SK-N-SH (cell line): ENCODE data around the gene SP140. TPM values are rescaled to one million over a fixed set of nuclear protein-coding genes. Genes with fewer than 3 reads are reported as not detected.
"Not testable (repeated sequence)": the region's sequence is repeated elsewhere in the genome, so short reads cannot be mapped to it uniquely, and the experiment has no call there.

Experiments
- CTCF ChIA-PET: fragments of 300-600, 350-600 bp; formaldehyde crosslinking; extraction: SDS; loops from one replicate; lab custom pipeline; 2021; lab: Yijun Ruan, JAX
- POLR2A ChIA-PET: fragments of 350-600 bp; sonication (Branson Sonifier 250); formaldehyde crosslinking; extraction: SDS; loops from one replicate; lab custom pipeline; 2020; ENCODE audit warnings: antibody characterized with exemption, inconsistent platforms; lab: Yijun Ruan, JAX
- DNase-seq: peaks from one replicate; pipeline ENCODE4 v3.0.0; 2012
- H2AFZ ChIP-seq: fragments of 200-600 bp; sonication (generic); 2 replicates; pipeline ENCODE4 v1.8.1; 2016; ENCODE audit warnings: antibody characterized with exemption, mild to moderate bottlenecking, low read depth
- H3F3A ChIP-seq: fragments of 200-600 bp; sonication (generic); replicated peaks from 2 replicates; pipeline ENCODE3; 2016; ENCODE audit warnings: antibody characterized with exemption, mild to moderate bottlenecking; ENCODE audit not compliant: insufficient read depth
- H3K27ac ChIP-seq, 2 experiments: fragments of 200-500 bp in 1 of 2; fragments of 200-600 bp in 1 of 2; sonication (Bioruptor generic) in 1 of 2; sonication (generic), shearing (Covaris generic) in 1 of 2; 2 replicates each; pipeline versions ENCODE4 v1.5.1 to v1.6.1; 2014 to 2016; ENCODE audit warnings: low read depth in 2 of 2, inconsistent platforms in 1 of 2, low read length in 1 of 2, mild to moderate bottlenecking in 1 of 2, mixed read lengths in 1 of 2
- H3K27me3 ChIP-seq: fragments of 200-600 bp; sonication (generic), shearing (Covaris generic); 2 replicates; pipeline ENCODE4 v1.6.1; 2016; ENCODE audit warnings: mixed run types; ENCODE audit not compliant: insufficient read depth
- H3K36me3 ChIP-seq, 2 experiments: fragments of 200-500 bp in 1 of 2; fragments of 200-600 bp in 1 of 2; sonication (Bioruptor generic) in 1 of 2; sonication (generic) in 1 of 2; replicated peaks in 1 of 2; 2 replicates each; pipeline versions ENCODE3 to v1.5.1; 2014 to 2016; ENCODE audit warnings: low read length in 1 of 2, mild to moderate bottlenecking in 1 of 2; ENCODE audit not compliant: insufficient read depth in 2 of 2, control insufficient read depth in 1 of 2
- H3K4me1 ChIP-seq, 2 experiments: fragments of 200-500 bp in 1 of 2; fragments of 200-600 bp in 1 of 2; sonication (Bioruptor generic) in 1 of 2; sonication (generic), shearing (Covaris generic) in 1 of 2; 2 replicates each; pipeline versions ENCODE4 v1.5.1 to v1.6.1; 2014 to 2016; ENCODE audit warnings: low read depth in 1 of 2, low read length in 1 of 2, mixed run types in 1 of 2; ENCODE audit not compliant: insufficient read depth in 2 of 2, control insufficient read depth in 1 of 2
- H3K4me2 ChIP-seq: fragments of 200-600 bp; sonication (generic), shearing (Covaris generic); 2 replicates; pipeline ENCODE4 v1.6.1; 2017; ENCODE audit warnings: mixed run types
- H3K4me3 ChIP-seq, 2 experiments: fragments of 200-500 bp in 1 of 2; fragments of 200-600 bp in 1 of 2; sonication (Bioruptor generic) in 1 of 2; sonication (generic), shearing (Covaris generic) in 1 of 2; 2 replicates each; pipeline versions ENCODE4 v1.5.1 to v1.8.1; 2014 to 2016; ENCODE audit warnings: low read depth in 2 of 2, inconsistent platforms in 1 of 2, low read length in 1 of 2, mild to moderate bottlenecking in 1 of 2, mixed read lengths in 1 of 2, moderate library complexity in 1 of 2
- H3K79me2 ChIP-seq: fragments of 200-600 bp; sonication (generic); 2 replicates; pipeline ENCODE4 v1.8.1; 2017; ENCODE audit warnings: mild to moderate bottlenecking; ENCODE audit not compliant: insufficient read depth
- H3K9ac ChIP-seq: fragments of 200-600 bp; sonication (generic); 2 replicates; pipeline ENCODE4 v1.6.1; 2017; ENCODE audit warnings: mixed run types
- H3K9me2 ChIP-seq: fragments of 200-600 bp; sonication (generic); 2 replicates; pipeline ENCODE4 v1.6.1; 2017; ENCODE audit warnings: mixed run types
- H3K9me3 ChIP-seq: fragments of 200-600 bp; sonication (generic); 2 replicates; pipeline ENCODE4 v1.6.1; 2017; ENCODE audit warnings: mixed run types, mild to moderate bottlenecking, moderate library complexity
- H4K20me1 ChIP-seq: fragments of 200-600 bp; sonication (generic); 2 replicates; pipeline ENCODE4 v1.6.1; 2017; ENCODE audit warnings: mild to moderate bottlenecking, mixed run types; ENCODE audit not compliant: insufficient read depth
- EP300 ChIP-seq, 2 experiments: IDR thresholded peaks; 2 replicates each; pipeline versions ENCODE4 v1.4.0 to v1.6.1; 2012; ENCODE audit warnings: borderline replicate concordance in 1 of 2, low read depth in 1 of 2, low read length in 1 of 2
- FOSL2 ChIP-seq: IDR thresholded peaks from 2 replicates; pipeline ENCODE4 v1.4.0; 2012; ENCODE audit warnings: low read depth, mild to moderate bottlenecking, moderate library complexity, borderline replicate concordance
- RAD21 ChIP-seq: IDR thresholded peaks from 2 replicates; pipeline ENCODE4 v1.6.1; 2012; ENCODE audit warnings: mild to moderate bottlenecking, low read length
- SMC3 ChIP-seq: IDR thresholded peaks from 2 replicates; pipeline ENCODE4 v1.6.1; 2012; ENCODE audit warnings: low read depth, low read length, improper control_type of control experiment
- TAF1 ChIP-seq: IDR thresholded peaks from 2 replicates; pipeline ENCODE4 v1.6.1; 2012; ENCODE audit warnings: low read depth, mild to moderate bottlenecking, low read length, moderate library complexity, borderline replicate concordance
- TEAD4 ChIP-seq: IDR thresholded peaks from 2 replicates; pipeline ENCODE4 v1.4.0; 2012; ENCODE audit warnings: mild to moderate bottlenecking, borderline replicate concordance; ENCODE audit not compliant: insufficient read depth
- YY1 ChIP-seq: IDR thresholded peaks from 2 replicates; pipeline ENCODE4 v1.4.0; 2012; ENCODE audit warnings: low read depth, mild to moderate bottlenecking
- WGBS: methylation state at CpG from one replicate; pipeline ENCODE4 v1.1.6; 2017; ENCODE audit warnings: low lambda C conversion rate; 5-methylcytosine and 5-hydroxymethylcytosine counted together
- polyA plus RNA-seq, 3 experiments: library from polyadenylated mRNA; depleted of rRNA; stranded (reverse); fragments of >200 nt; gene quantifications; 2 replicates each; pipeline ENCODE4 v1.2.3, GENCODE V29; 2012
- TF ChIP-seq, protein P1 (sequence below): IDR thresholded peaks from 2 replicates; pipeline ENCODE4 v1.4.0; 2012; ENCODE audit warnings: low read depth, borderline replicate concordance

SP140 gene
- polyA plus RNA-seq, 1 of the 3 experiments (the other 2 are of a cell fraction): 0.71 TPM

DNA sequence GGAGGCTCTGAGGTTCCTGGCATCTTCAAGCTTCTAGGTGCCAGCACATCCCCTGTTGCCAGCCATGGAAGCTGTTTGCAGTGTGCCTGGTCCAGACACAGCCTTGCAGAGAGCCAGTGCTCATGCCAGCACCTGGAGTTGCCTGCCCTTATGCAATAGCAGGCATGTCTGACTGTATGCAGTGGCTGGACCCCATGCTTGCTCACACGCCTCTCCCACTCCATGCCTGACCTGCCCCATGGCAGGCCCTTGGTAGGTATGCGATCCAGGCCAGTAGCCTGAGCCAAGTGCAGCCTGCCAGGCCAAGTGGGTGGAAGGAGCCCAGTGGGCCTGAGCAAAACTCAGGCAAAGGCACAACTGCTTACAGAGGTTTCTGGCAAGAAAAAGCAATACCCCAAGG is 81.9 kb downstream of the SP140 start:
- Histone ChIP-seq H3K4me2 (no peak overlapping the region), H3K27me3 (no peaks in the 10 kb centered on the region), H3K9me3 (no peaks in the 10 kb centered on the region; the same call in 1 of the 2 replicates), H3K4me3 (no peak overlapping the region), H3F3A (no peaks in the 10 kb centered on the region), H4K20me1 (no peaks in the 10 kb centered on the region), H3K27ac (no peak overlapping the region), H3K9me2 (no peaks in the 10 kb centered on the region), H3K9ac (no peak overlapping the region), H3K4me1 (no peaks in the 10 kb centered on the region; a peak in 1 of 4 replicates), H3K79me2 (no peaks in the 10 kb centered on the region), H3K36me3 (no peaks in the 10 kb centered on the region), H2AFZ (no peak overlapping the region)
- CTCF ChIA-PET: no interaction called here
- WGBS: 33% methylated on average over 1 of the region's 2 CpGs
- no peak for TF ChIP-seq FOSL2
- TF ChIP-seq SMC3: no peak
- POLR2A ChIA-PET: no interaction called here
- DNase-seq: no peak

DNA sequence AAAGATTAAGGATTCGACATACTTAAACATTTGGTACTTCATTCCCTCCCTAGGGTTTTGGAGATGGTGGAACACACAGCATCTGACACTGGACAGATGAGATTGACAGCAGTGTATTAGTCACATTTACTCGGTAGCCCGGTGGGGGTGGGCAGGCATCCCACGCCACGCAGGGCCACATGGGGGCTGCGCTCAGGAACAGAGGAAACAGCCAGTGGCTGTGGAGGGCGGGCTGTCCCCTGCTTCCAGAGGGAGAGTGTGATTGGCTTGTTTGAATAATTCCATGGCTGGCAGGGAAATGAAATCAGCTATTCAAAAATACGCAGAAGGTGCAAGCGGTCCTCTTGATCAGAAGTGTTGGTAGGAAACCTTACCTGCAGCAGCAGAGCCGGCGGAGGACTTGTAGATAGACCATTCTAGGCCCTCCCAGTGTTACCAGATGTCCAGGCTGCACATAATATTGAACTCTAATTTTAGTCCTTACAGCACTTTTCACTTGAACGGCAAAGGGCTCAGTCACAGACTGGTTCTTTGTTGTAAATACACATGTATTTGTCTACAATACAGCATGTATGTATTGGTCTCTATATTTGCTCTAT is 83.0 kb downstream of the SP140 start:
- no peak overlapping the region for H3K4me2 ChIP-seq
- TF ChIP-seq TEAD4: no peak
- no peak for TF ChIP-seq EP300 (IDR thresholded peaks at IDR 0.05; ENCODE audit: borderline replicate concordance in 1 of 2, low read depth in 1 of 2, low read length in 1 of 2)
- no peak for TF ChIP-seq YY1
- TF ChIP-seq RAD21: no peak
- TF ChIP-seq TAF1: no peak
- TF ChIP-seq, protein P1, sequence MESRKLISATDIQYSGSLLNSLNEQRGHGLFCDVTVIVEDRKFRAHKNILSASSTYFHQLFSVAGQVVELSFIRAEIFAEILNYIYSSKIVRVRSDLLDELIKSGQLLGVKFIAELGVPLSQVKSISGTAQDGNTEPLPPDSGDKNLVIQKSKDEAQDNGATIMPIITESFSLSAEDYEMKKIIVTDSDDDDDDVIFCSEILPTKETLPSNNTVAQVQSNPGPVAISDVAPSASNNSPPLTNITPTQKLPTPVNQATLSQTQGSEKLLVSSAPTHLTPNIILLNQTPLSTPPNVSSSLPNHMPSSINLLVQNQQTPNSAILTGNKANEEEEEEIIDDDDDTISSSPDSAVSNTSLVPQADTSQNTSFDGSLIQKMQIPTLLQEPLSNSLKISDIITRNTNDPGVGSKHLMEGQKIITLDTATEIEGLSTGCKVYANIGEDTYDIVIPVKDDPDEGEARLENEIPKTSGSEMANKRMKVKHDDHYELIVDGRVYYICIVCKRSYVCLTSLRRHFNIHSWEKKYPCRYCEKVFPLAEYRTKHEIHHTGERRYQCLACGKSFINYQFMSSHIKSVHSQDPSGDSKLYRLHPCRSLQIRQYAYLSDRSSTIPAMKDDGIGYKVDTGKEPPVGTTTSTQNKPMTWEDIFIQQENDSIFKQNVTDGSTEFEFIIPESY: no peak
- TF ChIP-seq, all 33 proteins: peak for 0
- CTCF ChIA-PET: no interaction called here
- peaks cover 3% of the 10 kb centered on the region for H3F3A ChIP-seq
- 49% methylated on average over 12 of the region's 12 CpGs for WGBS
- no peak overlapping the region for H3K4me3 ChIP-seq
- no peaks in the 10 kb centered on the region for H3K9me2 ChIP-seq
- H3K27ac ChIP-seq: no peak overlapping the region
- H3K27me3 ChIP-seq: no peaks in the 10 kb centered on the region
- no peak overlapping the region for H3K9ac ChIP-seq
- no peaks in the 10 kb centered on the region for H4K20me1 ChIP-seq
- no peak overlapping the region for H2AFZ ChIP-seq
- no peaks in the 10 kb centered on the region; a peak in 1 of 4 replicates for H3K4me1 ChIP-seq
- no peaks in the 10 kb centered on the region; the same call in 1 of the 2 replicates for H3K9me3 ChIP-seq
- no peak for DNase-seq
- POLR2A ChIA-PET: no interaction called here
- no peaks in the 10 kb centered on the region for H3K36me3 ChIP-seq
- H3K79me2 ChIP-seq: no peaks in the 10 kb centered on the region

DNA sequence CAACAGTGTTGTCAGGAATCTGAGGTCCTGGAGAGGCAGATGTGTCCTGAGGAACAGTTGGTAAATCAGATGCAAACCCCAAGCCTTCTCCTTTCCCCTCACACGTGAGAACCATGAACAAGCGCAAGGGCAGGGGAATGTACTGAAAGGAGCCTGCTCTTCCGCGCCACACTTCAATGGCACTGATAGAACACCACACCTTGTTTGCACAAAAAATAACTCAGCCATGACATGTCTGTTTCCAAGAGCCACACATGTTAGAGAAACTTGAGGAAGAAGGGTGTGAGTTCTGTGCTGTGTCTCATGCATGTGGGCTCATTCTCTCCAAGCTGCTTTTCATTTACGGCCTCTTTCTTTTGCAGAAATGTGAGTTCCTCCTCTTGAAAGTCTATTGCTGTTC is 85.3 kb downstream of the SP140 start:
- H3K4me3 ChIP-seq, H3F3A ChIP-seq, H3K4me2 ChIP-seq, DNase-seq, H3K9ac ChIP-seq, POLR2A ChIA-PET, H3K9me2 ChIP-seq, H2AFZ ChIP-seq, H3K79me2 ChIP-seq, CTCF ChIA-PET, H3K4me1 ChIP-seq, H3K9me3 ChIP-seq, H3K36me3 ChIP-seq, H3K27ac ChIP-seq, H3K27me3 ChIP-seq, H4K20me1 ChIP-seq: not testable (repeated sequence)
- WGBS: 90% methylated on average over 1 of the region's 5 CpGs

DNA sequence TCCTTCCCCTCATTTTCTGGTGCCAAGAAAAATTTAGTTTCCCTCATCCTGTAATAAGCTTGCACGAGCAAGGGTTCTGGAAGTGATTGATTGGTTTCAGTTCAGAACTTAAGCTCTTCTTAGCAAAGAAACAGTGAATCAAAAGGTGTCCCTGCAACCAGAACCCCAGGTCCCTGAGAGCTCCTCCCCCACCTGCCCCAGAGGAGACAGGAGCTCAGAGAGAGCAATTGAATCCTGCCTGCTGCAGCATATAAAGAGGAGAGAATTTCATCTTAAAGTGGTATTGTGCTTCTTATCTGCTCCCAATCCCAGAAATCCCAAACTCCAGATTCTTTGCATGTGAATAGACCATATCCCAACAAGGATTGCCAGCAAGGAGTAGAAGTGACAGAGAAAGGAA is 86.1 kb downstream of the SP140 start:
- CTCF ChIA-PET, H3K4me1 ChIP-seq: not testable (repeated sequence)
- WGBS: 35% methylated on average over 1 of the region's 1 CpG

More for the DNA sequence above, 86.1 kb downstream of the SP140 start:
- H3F3A ChIP-seq, DNase-seq, H3K27ac ChIP-seq, H3K27me3 ChIP-seq, H3K4me2 ChIP-seq, H4K20me1 ChIP-seq, H3K4me3 ChIP-seq, H3K79me2 ChIP-seq, H3K36me3 ChIP-seq, POLR2A ChIA-PET, H3K9ac ChIP-seq, H3K9me3 ChIP-seq, H3K9me2 ChIP-seq: not testable (repeated sequence)
- H2AFZ ChIP-seq: peak overlapping the region; percentile 13; the same call in 1 of the 2 replicates
